ENCODE measurements around the gene ANO9.
"Not testable (repeated sequence)": the region's sequence is repeated elsewhere in the genome, so short reads cannot be mapped to it uniquely, and the experiment has no call there.

DNA sequence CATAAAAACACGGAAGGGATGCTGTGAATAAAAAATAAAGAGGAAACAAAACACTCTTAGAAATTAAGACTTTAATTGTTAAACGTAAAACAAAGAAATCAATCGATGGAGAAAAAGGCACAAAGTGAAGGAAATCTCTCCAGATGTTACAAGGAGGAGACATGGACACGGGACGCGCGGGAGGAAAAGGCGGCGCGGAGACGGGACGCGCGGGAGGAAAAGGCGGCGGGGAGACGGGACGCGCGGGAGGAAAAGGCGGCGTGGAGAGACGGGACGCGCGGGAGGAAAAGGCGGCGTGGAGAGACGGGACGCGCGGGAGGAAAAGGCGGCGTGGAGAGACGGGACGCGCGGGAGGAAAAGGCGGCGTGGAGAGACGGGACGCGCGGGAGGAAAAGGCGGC, 17.0 kb downstream of the ANO9 start:
- TF ChIP-seq CTCF, POLR2A (IDR thresholded peaks at IDR 0.05): not testable (repeated sequence)
